Tongue (tissue), 2 donors: ENCODE data around the gene LHCGR. TPM values are rescaled to one million over a fixed set of nuclear protein-coding genes. Genes with fewer than 3 reads are reported as not detected.
A peak's percentile ranks its signal among the peaks of the same experiment; 100 is the strongest.
"Not testable (repeated sequence)": the region's sequence is repeated elsewhere in the genome, so short reads cannot be mapped to it uniquely, and the experiment has no call there.

ENCODE experiments used
- DNase-seq: peaks from one replicate; pipeline ENCODE4 v3.0.0-alpha.2; 2015
- total RNA-seq: library from RNA; depleted of rRNA; stranded (reverse); fragments of >200 nt; gene quantifications from one replicate; pipeline ENCODE4 v1.2.3, GENCODE V29; 2014

Gene LHCGR
- total RNA-seq, 1 donor from 2014 or later, result 0.51 TPM

DNA sequence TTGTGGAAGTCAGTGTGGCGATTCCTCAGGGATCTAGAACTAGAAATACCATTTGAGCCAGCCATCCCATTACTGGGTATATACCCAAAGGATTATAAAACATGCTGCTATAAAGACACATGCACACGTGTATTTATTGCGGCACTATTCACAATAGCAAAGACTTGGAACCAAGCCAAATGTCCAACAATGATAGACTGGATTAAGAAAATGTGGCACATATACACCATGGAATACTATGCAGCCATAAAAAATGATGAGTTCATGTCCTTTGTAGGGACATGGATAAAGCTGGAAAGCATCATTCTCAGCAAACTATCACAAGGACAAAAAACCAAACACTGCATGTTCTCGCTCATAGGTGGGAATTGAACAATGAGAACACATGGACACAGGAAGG lies 16.3 kb downstream of the LHCGR start:
- not testable (repeated sequence) for DNase-seq

DNA sequence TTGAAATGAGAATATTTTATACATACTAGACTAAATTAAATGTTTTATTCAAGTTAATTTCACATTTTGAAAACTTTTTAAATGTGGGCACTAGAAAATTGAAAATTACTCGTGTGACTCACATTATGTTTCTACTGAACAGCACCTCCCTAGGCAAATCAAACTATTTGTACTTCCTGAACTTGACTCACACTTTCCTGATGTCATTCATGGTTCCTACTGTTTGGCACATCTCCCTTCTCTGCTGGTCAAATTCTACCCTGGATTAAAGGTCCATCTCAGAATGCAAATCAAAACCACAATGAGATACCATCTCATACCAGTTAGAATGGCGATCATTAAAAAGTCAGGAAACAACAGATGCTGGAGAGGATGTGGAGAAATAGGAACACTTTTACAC lies 16.7 kb downstream of the LHCGR start:
- DNase-seq, result no peak

GRCh38 chr2:48736251-48736650 lies 19.3 kb downstream of the LHCGR start:
- DNase-seq, result no peak

DNA sequence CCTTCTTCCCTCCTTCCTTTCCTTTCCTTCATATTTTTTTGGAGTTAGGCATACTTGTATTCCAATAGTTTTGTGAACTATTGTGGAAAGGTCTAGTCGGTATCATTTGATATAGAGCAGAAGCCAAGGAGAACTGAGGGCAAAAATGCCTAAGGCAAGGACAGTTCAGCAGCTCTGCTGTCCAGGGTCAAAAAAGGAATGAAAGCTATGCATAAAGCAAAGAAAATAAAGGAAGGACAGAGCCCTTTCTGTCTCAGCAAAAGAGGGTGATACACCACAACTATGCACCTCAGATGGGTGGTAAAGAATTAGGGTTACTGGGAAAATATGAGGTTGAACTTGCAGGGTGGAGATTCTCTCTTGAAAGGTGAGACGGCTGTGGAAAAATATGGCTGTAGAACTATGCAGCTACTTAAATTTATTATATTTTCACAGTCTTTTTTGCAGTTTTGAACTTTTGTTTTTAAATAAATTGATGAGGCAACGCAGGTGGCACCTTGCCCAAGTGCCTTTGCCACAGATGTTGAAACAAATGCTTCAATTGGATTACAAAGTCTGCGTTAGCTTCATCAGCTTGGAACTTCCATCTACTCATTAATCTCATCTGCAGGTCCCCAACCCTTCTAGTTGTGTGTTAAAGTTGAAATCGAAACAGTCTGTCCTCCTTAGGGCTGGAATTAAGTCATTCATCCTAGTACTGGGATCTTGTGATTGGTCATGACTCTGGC lies 20.8 kb downstream of the LHCGR start:
- no peak for DNase-seq

DNA sequence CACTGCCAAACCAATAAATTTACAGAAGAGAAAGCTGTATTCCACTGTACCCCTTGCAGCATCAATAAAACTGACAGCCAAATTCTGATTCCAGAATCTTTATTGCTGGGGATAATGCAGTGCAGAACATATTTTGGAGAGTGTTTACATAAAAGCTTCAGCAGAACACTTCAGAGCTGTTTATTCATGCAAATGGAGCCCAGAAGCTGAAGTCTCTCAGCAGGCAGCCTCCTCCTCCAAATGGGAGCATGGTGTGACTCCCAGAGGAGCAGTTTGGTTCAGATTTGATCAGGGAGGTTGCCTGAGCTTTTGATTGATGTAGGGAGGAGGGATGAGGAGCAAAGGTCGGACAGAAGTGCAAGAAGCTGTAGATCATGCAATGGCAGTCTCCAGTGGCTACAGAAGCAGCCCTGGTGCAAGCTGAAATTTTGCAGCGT lies 22.4 kb downstream of the LHCGR start:
- DNase-seq, result no peak

DNA sequence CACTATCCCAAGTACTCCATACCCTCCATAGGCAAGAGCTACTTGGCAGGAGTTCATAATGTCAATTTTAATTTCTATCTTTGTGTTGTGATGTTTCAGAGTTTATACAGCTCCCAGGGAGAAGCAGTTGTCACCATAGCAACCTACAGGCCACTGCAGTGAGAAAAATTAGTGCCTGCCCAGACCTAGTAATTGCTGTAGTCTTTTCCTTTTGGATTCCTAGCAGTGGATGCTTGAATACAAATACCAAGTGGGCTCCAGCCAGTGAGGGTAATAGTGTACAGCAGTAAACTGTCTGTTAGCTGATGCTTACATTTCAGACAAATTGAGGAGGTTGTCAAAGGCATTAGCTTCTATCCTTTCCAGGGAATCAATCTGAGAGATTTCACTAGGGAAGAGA lies 26.7 kb downstream of the LHCGR start:
- peak; percentile 35 for DNase-seq

- DNase-seq, result peak; percentile 31
These were observed 27.2 kb downstream of the LHCGR start for GRCh38 chr2:48728295-48728694.

GRCh38 chr2:48727560-48727959 lies 28.0 kb downstream of the LHCGR start:
- peak; percentile 48 for DNase-seq

- DNase-seq, result no peak
These were observed 29.6 kb downstream of the LHCGR start for GRCh38 chr2:48725696-48726494.

- DNase-seq, result no peak
These were observed 31.2 kb downstream of the LHCGR start for GRCh38 chr2:48724278-48724677.

- DNase-seq, result no peak
These were observed 32.4 kb downstream of the LHCGR start for GRCh38 chr2:48723129-48723528.

DNA sequence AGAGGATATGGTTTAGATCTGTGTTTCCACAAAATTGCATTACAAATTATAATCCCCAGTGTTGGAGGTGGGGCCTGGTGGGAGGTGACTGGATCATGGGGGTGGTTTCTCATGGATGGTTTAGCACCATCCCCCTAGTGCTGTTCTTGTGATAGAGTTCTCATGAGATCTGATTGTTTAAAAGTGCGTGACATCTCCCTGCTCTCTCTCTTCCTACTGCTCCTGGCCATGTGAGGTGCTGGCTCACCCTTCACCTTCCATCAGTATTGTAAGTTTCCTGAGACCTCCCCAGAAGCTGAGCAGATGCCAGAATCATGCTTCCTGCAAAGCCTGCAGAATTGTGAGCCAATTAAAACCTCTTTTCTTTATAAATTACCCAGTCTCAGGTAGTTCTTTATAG lies 33.1 kb downstream of the LHCGR start:
- no peak for DNase-seq

GRCh38 chr2:48721158-48721557 lies 34.4 kb downstream of the LHCGR start:
- DNase-seq, result no peak

DNA sequence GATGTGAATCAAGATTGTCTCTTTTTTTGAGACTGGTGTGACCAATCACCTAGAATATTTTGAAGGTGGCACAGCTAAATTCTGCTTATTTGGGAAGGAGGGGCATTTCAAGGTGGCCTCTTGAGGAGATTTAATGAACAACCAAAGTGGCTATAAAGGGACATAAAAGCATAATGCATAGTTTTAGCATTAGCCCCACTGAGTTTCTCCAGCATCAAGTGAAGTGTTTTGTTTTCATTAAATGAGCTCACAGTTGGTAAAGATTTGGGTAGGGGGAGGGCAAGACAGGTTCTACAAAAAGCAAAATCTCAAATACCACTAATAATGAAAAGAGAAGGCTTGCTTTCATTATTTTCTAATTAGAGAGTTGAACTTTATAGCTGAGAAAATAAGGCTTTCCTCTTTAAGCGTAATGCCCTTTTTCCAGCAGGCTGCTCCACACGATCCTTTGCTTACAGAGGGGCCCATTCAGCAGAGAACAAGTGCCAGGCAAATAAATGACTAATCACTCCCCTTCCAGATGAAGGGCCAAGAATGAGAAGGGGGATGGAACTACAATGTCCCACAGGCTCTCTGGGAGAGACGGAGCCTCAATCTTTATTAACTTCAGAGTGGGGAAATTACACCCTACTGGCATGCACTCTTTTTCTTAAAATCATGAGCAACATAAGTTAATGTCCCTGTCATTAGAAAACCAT lies 35.9 kb downstream of the LHCGR start:
- DNase-seq, result no peak

DNA sequence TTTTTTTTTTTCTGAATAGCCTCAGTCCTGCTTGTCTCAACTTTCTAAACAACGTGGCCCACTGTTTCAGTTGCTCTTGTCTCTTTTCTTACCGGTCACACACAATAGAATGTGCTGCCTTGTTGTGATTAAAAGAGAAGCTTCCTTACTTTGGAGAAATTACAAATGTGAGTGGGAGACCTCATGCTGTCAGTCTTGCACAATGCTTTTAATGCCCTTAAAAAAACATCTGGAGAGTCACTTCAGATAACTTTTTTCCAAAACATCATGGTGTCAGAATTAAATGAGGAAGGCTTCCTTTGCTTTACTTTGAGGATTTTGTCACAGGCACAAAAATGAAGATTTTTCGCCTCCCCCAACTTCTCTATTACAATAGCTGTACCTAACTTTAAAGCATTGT lies 37.7 kb downstream of the LHCGR start:
- DNase-seq, result no peak

GRCh38 chr2:48715956-48716355 lies 39.6 kb downstream of the LHCGR start:
- DNase-seq, result peak; percentile 84

DNA sequence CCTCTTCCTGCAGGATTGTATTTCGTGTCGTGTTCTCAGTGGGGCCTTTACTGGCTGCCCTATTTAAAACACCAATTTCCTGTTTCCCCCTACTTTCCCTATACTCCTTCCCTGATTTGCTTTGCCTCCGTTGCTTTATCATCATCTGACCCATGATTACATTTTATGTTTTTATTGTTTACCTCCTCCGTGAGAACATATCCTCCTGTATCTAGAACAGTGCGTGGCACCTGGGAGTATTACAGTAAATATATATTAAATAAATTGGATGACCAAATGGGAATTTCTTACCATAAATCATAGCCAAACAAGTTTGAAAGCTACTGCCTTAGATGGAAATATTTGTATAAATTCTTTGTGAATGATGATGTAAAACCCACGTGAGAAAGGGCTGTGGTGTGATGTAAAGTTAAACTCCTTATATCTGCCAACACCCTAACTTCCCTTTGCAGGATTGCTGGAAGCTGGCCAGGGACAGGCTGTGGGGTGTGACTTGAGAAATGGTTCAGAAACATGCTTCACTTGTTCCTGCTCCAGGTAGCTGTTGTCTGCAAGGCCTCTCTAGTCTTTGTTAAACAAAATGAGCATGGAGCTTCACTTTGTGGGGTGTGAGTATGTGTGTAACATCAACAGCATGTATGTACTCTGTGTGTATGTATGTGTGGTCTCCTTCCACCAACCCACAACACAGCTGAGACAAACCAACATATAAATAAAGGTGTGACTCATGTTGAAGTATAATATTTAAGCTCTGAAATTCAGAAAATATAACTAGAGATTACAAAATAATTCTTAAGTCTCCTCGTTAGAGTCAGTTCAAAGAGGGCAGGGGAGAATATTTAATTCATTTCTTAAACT lies 40.3 kb downstream of the LHCGR start:
- DNase-seq, result peak; percentile 67

DNA sequence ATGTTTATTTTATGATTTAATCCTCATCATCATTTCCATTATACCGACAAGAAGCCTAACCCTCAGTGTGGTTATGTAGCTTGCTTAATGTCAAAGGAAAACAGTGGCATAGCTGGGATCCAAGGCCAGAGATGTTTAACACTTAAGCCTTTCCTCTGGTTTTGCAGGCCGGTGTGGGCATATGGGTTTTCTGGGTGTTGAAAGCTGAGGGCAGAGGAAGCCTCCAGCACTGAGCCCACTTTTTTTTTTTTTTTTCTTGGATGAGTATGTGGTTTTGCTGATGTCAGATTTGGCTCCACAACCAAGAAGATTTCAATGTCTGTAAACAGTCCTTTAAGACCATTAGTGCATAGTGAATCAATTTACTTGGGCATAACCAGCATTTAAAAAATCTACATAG lies 41.3 kb downstream of the LHCGR start:
- DNase-seq, result peak; percentile 86

DNA sequence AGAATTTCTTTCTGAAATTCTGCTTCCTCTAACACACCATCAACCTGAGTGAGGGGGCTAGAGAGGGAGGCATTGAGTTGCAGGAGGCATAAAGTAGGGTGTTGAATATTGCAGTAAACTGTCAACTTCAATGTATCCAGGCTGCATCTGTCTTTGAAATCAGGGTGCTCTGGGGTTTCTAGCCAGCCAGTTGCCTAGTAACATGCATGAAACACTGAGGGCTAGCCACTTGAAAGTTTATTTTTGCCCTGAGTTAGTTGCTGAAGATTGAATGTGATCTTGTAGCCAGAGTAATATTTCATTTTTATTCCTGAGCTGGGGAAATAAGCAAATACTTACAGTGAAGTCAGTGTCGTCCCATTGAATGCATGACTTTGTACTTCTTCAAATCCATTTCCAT lies 41.9 kb downstream of the LHCGR start:
- peak; percentile 57 for DNase-seq

GRCh38 chr2:48712151-48712550 lies 43.4 kb downstream of the LHCGR start:
- no peak for DNase-seq

DNA sequence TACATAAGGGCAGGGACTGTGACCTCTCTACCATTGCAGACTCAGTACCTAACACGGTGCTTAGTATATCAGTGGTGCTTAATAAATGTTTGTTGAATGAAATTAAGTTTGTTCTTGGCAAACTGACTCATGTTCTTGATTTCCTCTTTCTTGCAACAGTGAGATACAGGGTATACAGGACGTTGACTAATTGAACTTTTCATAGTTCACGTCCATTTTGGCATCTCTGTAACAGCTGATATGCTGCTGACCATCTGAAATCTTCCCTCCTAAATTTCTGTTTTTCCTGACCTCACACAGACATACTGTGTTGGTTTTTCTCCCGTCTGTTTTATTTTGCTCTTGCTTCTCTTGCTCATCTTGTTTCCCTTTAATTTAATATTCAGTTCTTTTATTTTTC lies 44.2 kb downstream of the LHCGR start:
- DNase-seq, result no peak
